Common myeloid progenitor, CD34-positive (primary cell): ENCODE measurements around the gene ANKRD13C.

Experiments used
- CTCF ChIA-PET: fragments of 350-600 bp; sonication (Branson Sonifier 250); formaldehyde crosslinking; loops from one replicate; lab custom pipeline; 2021; ENCODE audit warnings: antibody characterized with exemption; lab: Charles Lee
- POLR2A ChIA-PET: fragments of 350-600 bp; sonication (Branson Sonifier 250); formaldehyde crosslinking; loops from one replicate; lab custom pipeline; 2021; ENCODE audit warnings: antibody characterized with exemption; lab: Charles Lee
- DNase-seq, 3 donors: peaks; one replicate each; pipeline versions ENCODE4 v3.0.0 to v3.0.0-alpha.2; 2013
- H3K27ac ChIP-seq, 2 experiments: 1 replicate in 1 of 2; 2 replicates in 1 of 2; pipeline ENCODE4 v1.7.0; 2013; ENCODE audit warnings: inconsistent platforms in 2 of 2, low read length in 2 of 2, mild to moderate bottlenecking in 2 of 2, low read depth in 1 of 2, moderate library complexity in 1 of 2; ENCODE audit not compliant: severe bottlenecking in 2 of 2, insufficient read depth in 1 of 2, poor library complexity in 1 of 2
- H3K27me3 ChIP-seq, 5 experiments: replicated peaks in 2 of 5; 1 replicate in 3 of 5; 2 replicates in 2 of 5; pipeline versions ENCODE4 v1.6.1 to v1.7.0; 2013; ENCODE audit warnings: low read length in 4 of 5, mild to moderate bottlenecking in 2 of 5, moderate library complexity in 2 of 5, inconsistent platforms in 1 of 5; ENCODE audit not compliant: insufficient read depth in 5 of 5, control insufficient read depth in 4 of 5
- H3K36me3 ChIP-seq, 4 experiments: 1 replicate in 2 of 4; 2 replicates in 2 of 4; pipeline versions ENCODE4 v1.6.1 to v1.7.0; 2013; ENCODE audit warnings: low read length in 3 of 4, control low read depth in 1 of 4, mild to moderate bottlenecking in 1 of 4; ENCODE audit not compliant: control insufficient read depth in 4 of 4, insufficient read depth in 4 of 4
- H3K4me1 ChIP-seq, 4 experiments: 1 replicate in 3 of 4; 2 replicates in 1 of 4; pipeline versions ENCODE4 v1.6.1 to v1.7.1; 2013; ENCODE audit warnings: low read length in 3 of 4, mild to moderate bottlenecking in 3 of 4, control low read depth in 1 of 4, inconsistent platforms in 1 of 4, moderate library complexity in 1 of 4; ENCODE audit not compliant: control insufficient read depth in 4 of 4, insufficient read depth in 4 of 4; ENCODE audit errors: control extremely low read depth in 1 of 4
- H3K4me3 ChIP-seq, 7 experiments: 1 replicate in 4 of 7; 2 replicates in 3 of 7; pipeline versions ENCODE4 v1.5.1 to v1.7.0; 2013; ENCODE audit warnings: mild to moderate bottlenecking in 7 of 7, low read length in 6 of 7, moderate library complexity in 6 of 7, inconsistent platforms in 2 of 7, low read depth in 2 of 7, control low read depth in 1 of 7; ENCODE audit not compliant: insufficient read depth in 4 of 7, control insufficient read depth in 1 of 7; ENCODE audit errors: extremely low read depth in 1 of 7
- H3K9me3 ChIP-seq, 5 experiments: 1 replicate in 4 of 5; 2 replicates in 1 of 5; pipeline versions ENCODE4 v1.6.1 to v1.7.1; 2013; ENCODE audit warnings: low read length in 4 of 5, mild to moderate bottlenecking in 2 of 5, inconsistent platforms in 1 of 5, low read depth in 1 of 5, moderate library complexity in 1 of 5; ENCODE audit not compliant: control insufficient read depth in 4 of 5, insufficient read depth in 2 of 5; ENCODE audit errors: control extremely low read depth in 1 of 5
- WGBS: methylation state at CpG from one replicate; pipeline ENCODE4 v1.1.5; 2013; ENCODE audit not compliant: insufficient coverage; 5-methylcytosine and 5-hydroxymethylcytosine counted together

The ANKRD13C gene

GRCh38 chr1:70264839-70265238 lies 89.7 kb downstream of the ANKRD13C start:
- Histone ChIP-seq H3K27ac (peak overlapping the region in 1 of 2 experiments; percentile 72), H3K9me3 (peaks cover 0 to 8% (median 2%) of the 10 kb centered on the region in 5 experiments), H3K36me3 (peaks cover 9 to 25% (median 20%) of the 10 kb centered on the region in 4 experiments), H3K4me1 (peaks cover 0 to 9% (median 0%) of the 10 kb centered on the region in 4 experiments), H3K27me3 (no peaks in the 10 kb centered on the region), H3K4me3 (no peak overlapping the region)
- peak; percentile 52 to 82 (median 64) for DNase-seq
- ChIA-PET CTCF (no interaction called here), POLR2A (interaction anchor here (1.2 kb wide), 1 partner anchor 17 kb away, joined by 3 read pairs; no protein-coding TSS in a partner anchor)
- 37% methylated on average over 7 of the region's 7 CpGs for WGBS

- Histone ChIP-seq H3K27ac (no peak overlapping the region), H3K4me1 (no peaks in the 10 kb centered on the region), H3K4me3 (no peak overlapping the region), H3K36me3 (peaks cover 2 to 10% (median 6%) of the 10 kb centered on the region in 4 experiments), H3K9me3 (no peaks in the 10 kb centered on the region), H3K27me3 (no peaks in the 10 kb centered on the region)
- POLR2A ChIA-PET, result no interaction called here
- no peak for DNase-seq
- WGBS, result 100% methylated on average over 1 of the region's 1 CpG
- CTCF ChIA-PET, result no interaction called here
Observed at GRCh38 chr1:70256664-70257063, 97.9 kb downstream of the ANKRD13C start.

- Histone ChIP-seq H3K4me1 (no peaks in the 10 kb centered on the region), H3K9me3 (no peaks in the 10 kb centered on the region), H3K27me3 (no peaks in the 10 kb centered on the region), H3K4me3 (no peak overlapping the region), H3K27ac (peak overlapping the region in 1 of 2 experiments; percentile 22), H3K36me3 (peaks cover 36 to 88% (median 59%) of the 10 kb centered on the region in 4 experiments)
- POLR2A ChIA-PET, result no interaction called here
- CTCF ChIA-PET, result no interaction called here
- 100% methylated on average over 4 of the region's 4 CpGs for WGBS
- DNase-seq, result no peak
Observed at GRCh38 chr1:70248729-70249128, 105.8 kb downstream of the ANKRD13C start.

GRCh38 chr1:70247768-70248167 lies 106.8 kb downstream of the ANKRD13C start:
- ChIA-PET POLR2A (interaction anchor here (1.2 kb wide), 1 partner anchor 17 kb away, joined by 3 read pairs; no protein-coding TSS in a partner anchor), CTCF (interaction anchor here (0.9 kb wide), 1 partner anchor 12 kb away, joined by 3 read pairs; no protein-coding TSS in a partner anchor)
- Histone ChIP-seq H3K4me3 (no peak overlapping the region), H3K27me3 (no peaks in the 10 kb centered on the region), H3K9me3 (no peaks in the 10 kb centered on the region), H3K4me1 (no peaks in the 10 kb centered on the region), H3K36me3 (peaks cover 40 to 91% (median 63%) of the 10 kb centered on the region in 4 experiments), H3K27ac (peak overlapping the region in 1 of 2 experiments; percentile 17)
- DNase-seq, result no peak

GRCh38 chr1:70247122-70247521 lies 107.4 kb downstream of the ANKRD13C start:
- CTCF ChIA-PET, result interaction anchor here (0.9 kb wide), 1 partner anchor 11 kb away, joined by 3 read pairs; no protein-coding TSS in a partner anchor
- no peak for DNase-seq
- Histone ChIP-seq H3K27ac (no peak overlapping the region), H3K4me3 (no peak overlapping the region), H3K4me1 (no peaks in the 10 kb centered on the region), H3K27me3 (no peaks in the 10 kb centered on the region), H3K36me3 (peaks cover 40 to 95% (median 67%) of the 10 kb centered on the region in 4 experiments), H3K9me3 (no peaks in the 10 kb centered on the region)
- POLR2A ChIA-PET, result interaction anchor here (1.2 kb wide), 1 partner anchor 17 kb away, joined by 3 read pairs; no protein-coding TSS in a partner anchor

GRCh38 chr1:70239940-70240339 lies 114.6 kb downstream of the ANKRD13C start:
- Histone ChIP-seq H3K9me3 (no peaks in the 10 kb centered on the region), H3K4me3 (no peak overlapping the region), H3K4me1 (no peaks in the 10 kb centered on the region), H3K27ac (no peak overlapping the region), H3K36me3 (peaks cover 29 to 96% (median 74%) of the 10 kb centered on the region in 4 experiments), H3K27me3 (no peaks in the 10 kb centered on the region)
- DNase-seq, result no peak
- CTCF ChIA-PET, result no interaction called here
- POLR2A ChIA-PET, result no interaction called here

GRCh38 chr1:70234733-70235132 lies 119.8 kb downstream of the ANKRD13C start:
- H3K4me1 ChIP-seq, result no peaks in the 10 kb centered on the region
- H3K9me3 ChIP-seq, result no peaks in the 10 kb centered on the region
- DNase-seq, result no peak
- H3K27me3 ChIP-seq, result no peaks in the 10 kb centered on the region
- no peak overlapping the region for H3K27ac ChIP-seq
- ChIA-PET CTCF (interaction anchor here (0.6 to 1.0 kb wide), 2 partner anchors 23 to 115 kb away, joined by 3 read pairs; no protein-coding TSS in a partner anchor), POLR2A (no interaction called here)
- no peak overlapping the region for H3K4me3 ChIP-seq
- peaks cover 30 to 94% (median 60%) of the 10 kb centered on the region in 4 experiments for H3K36me3 ChIP-seq
